NCI-H510A (cell line): ENCODE measurements around the gene CDH18.

Experiments
- DNase-seq: peaks from one replicate; lab custom pipeline; 2025; lab: John Stamatoyannopoulos, UW

Gene CDH18

DNA sequence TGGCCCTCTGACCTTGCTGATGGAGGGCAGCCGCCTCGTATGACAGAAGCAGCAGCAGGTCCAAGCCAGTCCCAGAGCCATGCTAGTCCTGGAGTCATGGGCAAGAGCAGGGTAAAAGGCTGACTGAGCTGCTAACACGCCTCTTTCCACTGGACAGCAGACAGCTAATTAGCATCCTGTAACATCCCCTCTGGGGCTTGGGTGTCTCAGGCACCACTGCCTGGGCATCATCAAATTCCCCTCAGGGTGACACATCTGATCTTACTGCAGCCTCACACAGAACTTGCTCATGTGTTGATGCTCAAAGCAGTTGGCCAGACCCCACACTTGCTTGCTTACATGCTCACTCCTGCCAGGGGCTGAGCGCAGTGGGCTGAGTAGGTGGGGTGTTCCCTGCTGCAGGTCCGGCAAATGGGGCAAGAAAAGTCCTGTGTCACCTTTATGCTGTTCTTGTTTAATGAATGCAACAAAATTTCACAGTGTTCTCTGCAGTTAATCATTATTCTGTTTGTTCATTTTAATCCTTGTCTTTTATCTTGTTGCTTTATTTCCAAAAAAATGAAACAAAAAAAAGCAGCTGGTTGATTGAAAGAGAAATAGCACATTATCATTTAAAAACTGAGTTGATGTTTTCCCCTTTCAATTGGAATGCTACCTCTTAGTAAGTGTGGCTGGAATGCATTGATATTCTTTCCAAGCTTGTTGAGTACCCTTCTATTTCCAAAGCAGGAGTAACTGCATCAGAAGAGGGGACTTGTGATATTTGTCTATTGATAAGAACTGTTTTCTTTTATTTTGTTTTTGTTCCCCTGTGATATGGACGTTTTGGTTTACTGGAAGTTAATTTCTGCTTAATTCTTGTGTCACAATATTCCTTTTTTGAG lies 254.1 kb downstream of the CDH18 start:
- no peak for DNase-seq

DNA sequence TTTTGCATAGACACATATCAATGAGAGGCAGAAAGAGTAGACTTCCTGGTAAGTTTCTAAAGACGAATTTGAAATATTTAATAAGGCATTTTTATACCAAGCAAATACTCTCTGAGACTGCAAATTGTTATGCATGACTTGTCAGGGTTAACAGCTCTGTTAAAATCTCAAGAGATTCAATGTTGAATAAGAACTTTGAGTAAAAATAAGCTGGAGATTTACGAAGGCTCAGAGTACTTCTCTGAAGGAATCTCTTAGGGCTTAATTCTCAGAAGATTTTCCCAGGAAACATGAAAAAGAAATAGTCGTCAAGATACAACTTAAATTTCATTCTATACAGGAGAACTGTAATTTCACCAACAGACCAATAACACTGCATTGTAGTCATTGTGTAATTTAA lies 259.4 kb downstream of the CDH18 start:
- DNase-seq: no peak

DNA sequence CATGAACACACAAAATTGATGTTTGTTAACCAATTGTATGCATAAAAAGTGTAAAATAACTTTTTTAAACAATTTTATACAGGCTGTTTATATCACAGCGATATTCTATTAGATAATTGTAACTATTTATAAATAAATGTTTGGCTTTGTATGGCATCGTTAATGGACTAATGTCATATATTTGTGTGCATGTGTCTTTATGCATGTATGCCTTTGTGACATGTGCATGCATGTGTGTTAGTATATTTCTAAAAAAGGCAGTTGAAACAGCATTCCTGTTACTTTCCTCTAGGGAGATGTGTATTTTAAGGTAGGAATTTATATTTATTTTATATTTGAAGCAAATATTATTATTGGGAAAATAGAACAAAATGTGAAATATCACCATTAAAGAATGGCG lies 268.9 kb downstream of the CDH18 start:
- no peak for DNase-seq

DNA sequence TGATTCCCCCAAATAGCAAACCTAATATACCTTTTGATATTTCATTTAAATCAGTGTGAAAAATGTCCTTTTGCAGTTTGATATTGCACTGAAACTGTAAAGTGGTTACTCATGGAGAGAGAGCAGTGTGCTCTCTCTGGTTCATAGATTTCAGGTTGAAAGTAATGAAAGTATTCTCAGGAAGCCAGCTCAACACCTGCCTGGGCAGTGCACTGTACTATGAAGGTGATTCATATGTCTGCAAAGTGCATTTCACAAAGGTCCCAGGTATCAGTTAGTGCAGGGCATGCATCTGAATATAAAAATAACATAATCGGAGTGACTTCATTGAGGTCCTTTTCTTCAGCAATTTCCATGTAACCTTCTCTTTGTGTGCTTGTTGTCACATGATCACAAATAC lies 274.3 kb downstream of the CDH18 start:
- no peak for DNase-seq

- no peak for DNase-seq
These were observed 278.6 kb downstream of the CDH18 start for GRCh38 chr5:19709403-19709802.

DNA sequence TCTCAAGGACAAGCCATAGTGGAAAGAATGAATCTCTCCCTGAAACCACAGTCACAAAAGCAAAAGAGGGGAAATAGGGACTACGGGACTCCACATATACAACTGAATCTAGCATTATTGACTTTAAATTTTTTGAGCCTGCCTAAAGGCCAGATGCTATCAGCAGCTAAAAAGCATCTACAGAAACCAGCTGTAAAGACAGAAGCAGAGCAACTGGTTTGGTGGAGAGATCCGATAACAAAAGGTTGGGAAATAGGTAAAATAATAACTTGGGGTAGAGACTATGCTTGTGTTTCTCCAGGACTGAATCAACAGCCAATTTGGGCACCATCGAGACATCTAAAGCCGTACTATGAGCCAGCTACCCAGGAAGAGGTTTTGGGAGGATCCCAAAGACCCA lies 281.2 kb downstream of the CDH18 start:
- DNase-seq: no peak

DNA sequence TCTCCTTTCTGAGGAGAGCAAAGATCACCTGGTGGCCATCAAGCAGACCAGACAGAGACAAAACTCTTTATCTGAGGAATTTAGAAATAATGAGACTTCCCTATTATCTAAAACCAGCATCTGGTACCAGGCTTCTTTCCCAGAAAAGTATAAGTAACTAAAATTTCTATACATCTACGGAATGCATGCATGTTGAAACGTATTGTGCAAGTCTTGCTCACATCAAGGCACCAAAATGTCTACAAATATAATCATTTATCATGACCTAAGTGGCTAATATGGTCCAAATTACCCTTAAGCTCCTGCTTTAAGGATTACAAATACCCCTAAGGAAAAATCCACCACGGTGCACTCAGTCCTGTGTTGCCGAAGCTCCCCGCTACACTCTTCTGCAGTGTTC lies 286.3 kb downstream of the CDH18 start:
- no peak for DNase-seq

DNA sequence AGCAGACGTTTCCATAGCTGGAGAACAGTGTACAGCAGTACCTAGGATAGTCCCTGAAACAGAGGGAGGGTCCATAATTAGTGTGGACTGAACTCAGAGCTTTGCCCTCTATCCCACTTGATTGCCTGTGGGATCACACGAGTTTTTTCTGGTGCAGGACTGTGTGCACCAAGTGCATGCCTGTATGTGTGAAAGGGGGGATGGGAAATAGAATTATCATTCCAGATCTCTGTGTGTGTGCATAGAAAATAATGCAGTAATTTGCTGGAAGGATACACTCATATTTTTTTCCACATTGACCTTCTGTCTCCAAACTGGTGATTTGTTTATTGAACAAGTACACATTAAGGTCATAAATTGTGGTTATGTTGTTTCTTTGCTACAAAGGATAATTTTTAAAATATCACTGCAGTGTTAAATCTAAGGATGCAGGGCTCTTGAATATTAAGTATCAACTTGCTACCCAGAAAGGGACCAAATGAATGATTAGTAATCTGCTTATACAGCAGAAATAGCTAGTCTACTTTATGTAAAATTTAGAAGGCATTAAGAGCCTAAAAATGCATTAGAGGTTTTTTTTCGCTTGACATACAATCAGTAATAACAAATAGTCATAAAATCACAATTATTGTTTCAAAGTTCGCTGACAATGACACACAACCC lies 292.9 kb downstream of the CDH18 start:
- DNase-seq: no peak

GRCh38 chr5:19690978-19691377 lies 297.0 kb downstream of the CDH18 start:
- DNase-seq: no peak

DNA sequence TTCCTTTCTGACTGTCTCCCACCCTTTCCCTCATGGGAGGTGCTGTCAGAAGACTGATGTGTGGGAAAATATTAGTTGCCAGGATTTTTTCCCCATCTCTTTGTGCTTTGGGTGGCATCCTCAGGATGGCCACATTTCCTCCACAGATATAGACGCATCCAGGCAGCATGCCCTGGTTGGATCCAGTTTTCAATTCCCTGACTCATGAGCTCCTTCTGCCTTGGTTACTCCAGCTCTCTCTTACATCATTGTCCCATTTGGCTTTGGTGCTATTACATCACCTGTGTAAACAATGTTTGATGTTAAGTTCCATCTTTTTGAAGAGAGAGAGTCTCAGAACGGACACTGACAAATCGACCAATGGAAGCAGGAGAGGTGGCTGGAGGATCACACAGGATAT lies 302.5 kb downstream of the CDH18 start:
- DNase-seq: no peak

DNA sequence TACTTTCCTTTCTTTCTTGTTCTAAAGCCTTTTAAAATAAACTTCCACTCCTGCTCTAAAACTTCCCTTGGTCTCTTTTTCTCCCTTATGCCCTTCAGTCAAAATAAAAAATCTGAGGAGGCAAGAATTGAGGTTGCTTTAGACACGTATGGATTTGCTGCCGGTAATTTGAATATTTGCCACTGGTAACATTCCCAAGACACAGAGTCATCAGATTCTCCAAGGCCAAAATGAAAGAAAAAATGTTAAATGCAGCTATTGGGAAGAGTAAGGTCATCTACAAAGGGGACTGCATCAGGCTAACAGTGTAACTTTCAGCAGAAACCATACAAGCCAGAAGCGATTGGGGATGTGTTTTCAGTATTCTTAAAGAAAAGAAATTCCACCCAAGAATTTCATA lies 311.1 kb downstream of the CDH18 start:
- DNase-seq: no peak

DNA sequence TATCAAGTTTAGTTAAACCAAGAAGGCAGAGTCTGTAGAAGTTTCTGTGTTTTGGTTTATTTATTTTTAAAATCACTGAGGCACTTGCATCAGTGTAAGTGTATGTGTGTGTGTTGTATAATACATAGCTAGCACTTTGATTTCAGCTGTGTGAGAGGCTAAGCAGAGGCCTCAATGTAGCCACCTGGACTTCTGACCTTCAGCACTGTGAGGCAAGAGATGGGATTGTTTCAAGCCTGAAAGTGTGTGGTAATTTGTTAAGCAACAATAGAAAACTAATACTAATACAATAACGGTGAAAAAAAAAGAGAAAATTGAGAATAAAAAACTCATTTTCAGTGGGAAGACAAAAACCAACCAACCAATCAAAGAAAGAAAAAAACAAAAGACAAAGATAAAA lies 327.3 kb downstream of the CDH18 start:
- no peak for DNase-seq

DNA sequence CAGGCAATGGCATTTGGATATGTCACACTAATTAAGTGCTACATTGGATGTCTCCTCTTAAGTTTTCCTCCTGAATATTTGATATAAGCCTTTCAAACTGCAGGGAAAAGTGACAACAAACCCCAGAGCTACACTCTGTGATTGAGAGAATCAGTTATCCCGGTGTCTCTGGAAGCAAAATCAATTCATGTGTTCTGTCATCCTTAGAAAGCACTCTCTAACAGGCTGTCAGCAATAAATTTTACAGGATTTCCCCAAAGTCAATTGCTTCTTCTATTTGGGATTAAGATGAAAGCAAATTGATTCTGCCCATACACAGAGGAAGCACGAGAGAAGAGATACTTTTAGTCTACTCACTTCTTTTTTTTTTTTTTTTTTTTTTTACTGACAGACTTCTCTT lies 332.4 kb downstream of the CDH18 start:
- DNase-seq: no peak

DNA sequence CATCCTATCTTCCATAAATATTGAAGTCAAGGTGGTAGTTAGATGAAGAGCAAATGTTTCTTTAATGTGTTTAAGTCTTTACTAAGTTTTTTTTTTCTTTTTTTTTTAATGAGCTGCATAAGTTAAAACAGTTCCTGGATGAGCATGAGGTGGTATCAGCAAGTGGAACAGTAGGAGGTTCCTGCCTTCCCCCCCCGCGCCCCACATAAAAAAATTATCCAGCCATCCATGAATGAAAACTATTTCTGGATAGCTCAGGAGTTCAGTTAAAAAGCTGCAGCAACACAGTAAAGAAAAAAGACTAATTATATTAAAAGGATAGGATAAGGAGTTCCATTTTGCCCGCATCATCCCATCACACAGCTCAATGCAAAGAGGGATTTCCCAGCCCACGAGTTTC lies 349.5 kb downstream of the CDH18 start:
- DNase-seq: no peak

GRCh38 chr5:19630876-19631275 lies 357.1 kb downstream of the CDH18 start:
- DNase-seq: no peak

GRCh38 chr5:19626211-19626610 lies 361.8 kb downstream of the CDH18 start:
- no peak for DNase-seq

DNA sequence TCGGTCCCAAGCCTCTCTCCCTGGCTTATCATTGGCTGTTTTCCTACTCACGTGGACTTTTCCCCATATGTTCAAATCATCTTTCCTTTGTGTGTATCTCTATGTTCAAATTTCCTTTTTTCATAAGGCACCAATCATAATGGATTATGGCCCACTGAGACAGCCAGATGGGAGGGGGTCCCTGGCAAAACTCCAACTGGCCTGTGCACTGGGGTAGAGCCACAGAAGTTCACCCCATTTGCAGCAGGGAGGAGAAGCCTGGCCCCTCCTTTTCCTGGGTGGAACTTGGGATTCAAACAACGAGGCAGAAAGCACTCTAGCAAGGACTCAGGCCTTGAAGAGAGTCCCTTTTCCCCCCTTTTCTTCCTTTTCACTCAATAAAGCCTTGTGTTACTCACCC lies 362.4 kb downstream of the CDH18 start:
- DNase-seq: no peak

DNA sequence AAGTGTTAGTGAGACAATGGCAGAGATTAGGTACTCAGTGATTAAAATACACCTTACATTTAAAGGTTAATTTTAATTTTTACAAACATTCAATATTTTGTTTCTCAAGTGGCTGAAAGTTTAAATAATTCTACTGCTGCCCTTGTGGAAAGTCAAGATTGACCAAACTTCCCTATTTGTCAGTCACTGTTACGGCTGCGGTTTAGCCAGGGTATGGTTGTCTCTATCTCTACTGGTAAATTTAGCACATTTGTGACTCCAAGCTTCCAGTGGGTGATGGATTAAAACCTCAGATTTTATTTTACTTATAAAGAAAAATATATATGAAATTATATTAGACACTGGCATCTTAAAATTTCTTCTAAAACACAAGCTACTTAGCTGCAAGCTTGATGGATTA lies 368.4 kb downstream of the CDH18 start:
- no peak for DNase-seq

GRCh38 chr5:19616701-19617215 lies 371.2 kb downstream of the CDH18 start:
- no peak for DNase-seq

GRCh38 chr5:19615661-19616060 lies 372.3 kb downstream of the CDH18 start:
- no peak for DNase-seq

DNA sequence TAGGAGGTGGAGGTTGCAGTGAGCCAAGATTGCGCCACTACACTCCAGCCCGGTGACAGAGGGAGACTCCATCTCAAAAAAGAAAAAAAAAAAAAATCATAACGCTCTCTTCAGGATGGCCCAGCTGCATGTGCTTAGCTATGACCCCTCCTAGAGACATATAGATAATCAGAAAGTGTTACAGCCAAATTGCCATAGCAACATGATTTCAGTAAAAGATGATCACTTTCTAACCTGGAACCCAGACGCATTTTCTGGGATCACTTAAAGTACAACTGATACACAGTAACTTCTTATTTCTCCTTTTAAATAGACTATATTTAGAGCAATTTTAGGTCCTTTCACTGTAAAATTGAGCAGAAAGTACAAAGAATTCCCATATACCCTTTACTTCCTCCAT lies 372.9 kb downstream of the CDH18 start:
- DNase-seq: no peak

DNA sequence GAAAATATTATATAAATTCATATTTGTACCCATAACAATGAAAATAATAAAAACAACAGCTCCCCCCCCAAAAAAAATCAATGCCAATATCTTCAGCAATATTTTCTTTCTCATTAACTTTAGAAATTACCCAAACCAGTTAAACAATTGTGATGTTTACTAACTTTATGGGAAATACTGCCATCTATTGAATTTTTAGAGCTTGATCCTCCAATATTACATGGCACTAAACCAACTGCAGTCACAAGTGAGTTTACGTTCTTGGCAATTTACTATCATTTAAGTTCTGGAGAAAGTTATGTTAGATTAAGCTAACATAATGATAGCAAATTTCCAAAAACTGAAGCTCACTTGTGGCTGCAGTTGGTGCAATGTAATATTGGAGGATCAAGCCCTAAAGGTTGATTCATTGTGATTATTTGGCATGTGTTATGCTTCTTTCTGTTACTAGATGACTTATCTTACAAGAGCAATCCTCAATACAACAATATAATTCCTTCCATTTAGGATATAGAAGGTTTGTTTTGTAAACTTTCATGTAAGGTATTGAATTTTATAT lies 379.5 kb downstream of the CDH18 start:
- no peak for DNase-seq

- no peak for DNase-seq
These were observed 382.1 kb downstream of the CDH18 start for GRCh38 chr5:19605846-19606407.
